Measurements from ENCODE around the gene UBAP1.
A peak's percentile ranks its signal among the peaks of the same experiment; 100 is the strongest.

UBAP1 gene

DNA sequence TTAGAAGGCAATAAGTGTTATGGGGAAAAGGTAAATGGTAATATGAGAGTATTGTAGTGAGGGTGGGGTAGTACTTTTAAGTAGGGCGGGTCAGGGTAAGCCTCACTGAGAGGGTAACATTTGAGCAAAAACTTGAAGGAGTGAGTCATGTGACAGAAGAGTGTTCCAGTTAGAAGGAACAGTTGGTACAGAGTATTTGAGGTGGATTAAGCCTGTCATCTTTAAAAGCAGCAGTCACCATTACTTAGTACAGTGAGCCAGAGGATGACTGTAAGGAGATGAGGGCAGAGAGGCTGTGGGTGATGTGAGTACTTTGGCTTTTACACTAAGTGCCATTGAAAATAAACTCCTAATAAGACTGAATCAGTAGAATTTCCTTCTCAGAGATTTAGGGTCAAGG, 54.8 kb downstream of the UBAP1 start:
- Histone ChIP-seq H3K4me3 (ENCODE audit: low read depth, low read length) (no peak overlapping the region), H3K36me3 (ENCODE audit: control insufficient read depth in 2 of 2, insufficient read depth in 1 of 2, low read length in 2 of 2) (peaks cover 3 to 30% of the 10 kb centered on the region in 2 experiments; a peak in 2 of 3 replicates), H3K4me1 (ENCODE audit: control insufficient read depth, insufficient read depth, low read length) (no peaks in the 10 kb centered on the region), H3K9me3 (ENCODE audit: control insufficient read depth, insufficient read depth, low read depth, low read length) (no peaks in the 10 kb centered on the region), H3K27ac (ENCODE audit: extremely low read depth, low read depth, low read length) (no peak overlapping the region)
- peak; percentile 48; the same call in 1 of the 2 replicates for TF ChIP-seq KLF1 (tag by site-specific recombination; IDR thresholded peaks at IDR 0.05)
- no peak for TF ChIP-seq ZSCAN30 (tag by site-specific recombination; IDR thresholded peaks at IDR 0.05)
- POLR2A ChIA-PET, result no interaction called here
- CTCF ChIA-PET, result interaction anchor here (0.6 kb wide), 1 partner anchor 37 kb away, joined by 3 read pairs; no protein-coding TSS in a partner anchor

DNA sequence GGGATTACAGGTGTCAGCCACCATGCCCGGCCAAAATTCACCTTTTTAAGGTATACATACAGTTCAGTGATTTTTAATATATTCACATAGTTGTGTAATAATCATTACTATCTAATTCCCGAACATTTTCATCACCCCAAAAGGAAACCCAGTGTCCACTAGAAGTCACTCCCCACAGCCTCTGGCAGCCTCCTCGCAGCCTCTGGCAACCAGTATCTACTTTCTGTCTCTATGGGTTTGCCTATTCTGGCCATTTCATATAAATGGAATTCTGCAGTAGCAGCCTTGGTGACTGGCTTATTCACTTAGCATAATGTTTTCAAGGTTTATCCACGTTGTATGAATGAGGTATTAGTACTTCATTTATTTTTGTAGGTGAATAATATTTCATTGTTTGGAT, 59.0 kb downstream of the UBAP1 start:
- TF ChIP-seq ZNF449 (tag by site-specific recombination; IDR thresholded peaks at IDR 0.05), result no peak
- no peak for TF ChIP-seq ZNF266 (tag by site-specific recombination; IDR thresholded peaks at IDR 0.05; ENCODE audit: low read depth)
- TF ChIP-seq ZNF184 (tag by site-specific recombination; IDR thresholded peaks at IDR 0.05), result no peak
- TF ChIP-seq IKZF3 (tag by site-specific recombination; IDR thresholded peaks at IDR 0.05), result no peak
- TF ChIP-seq OSR2 (tag by site-specific recombination; IDR thresholded peaks at IDR 0.05), result no peak
- no peak for TF ChIP-seq ZNF521 (tag by site-specific recombination; IDR thresholded peaks at IDR 0.05)
- TF ChIP-seq ZNF140 (tag by site-specific recombination; IDR thresholded peaks at IDR 0.05), result no peak
- TF ChIP-seq ZNF16 (tag by site-specific recombination; IDR thresholded peaks at IDR 0.05; ENCODE audit: low read depth), result no peak
- no peak for TF ChIP-seq SETDB1 (IDR thresholded peaks at IDR 0.05; ENCODE audit: insufficient read length, low read length)
- no peak for TF ChIP-seq ZNF692 (tag by site-specific recombination; IDR thresholded peaks at IDR 0.05)
- TF ChIP-seq ZIC2 (tag by site-specific recombination; IDR thresholded peaks at IDR 0.05), result no peak
- TF ChIP-seq KLF7 (tag by site-specific recombination; IDR thresholded peaks at IDR 0.05; ENCODE audit: borderline replicate concordance), result no peak
- TF ChIP-seq ZNF624 (tag by site-specific recombination; IDR thresholded peaks at IDR 0.05), result no peak
- no peak for TF ChIP-seq BCL11B (tag by site-specific recombination; IDR thresholded peaks at IDR 0.05; ENCODE audit: low read depth)
- no peak for TF ChIP-seq SALL2 (tag by site-specific recombination; IDR thresholded peaks at IDR 0.05; ENCODE audit: borderline replicate concordance)
- no peak for TF ChIP-seq ZNF433 (tag by site-specific recombination; IDR thresholded peaks at IDR 0.05; ENCODE audit: low read depth)
- TF ChIP-seq, protein P1, sequence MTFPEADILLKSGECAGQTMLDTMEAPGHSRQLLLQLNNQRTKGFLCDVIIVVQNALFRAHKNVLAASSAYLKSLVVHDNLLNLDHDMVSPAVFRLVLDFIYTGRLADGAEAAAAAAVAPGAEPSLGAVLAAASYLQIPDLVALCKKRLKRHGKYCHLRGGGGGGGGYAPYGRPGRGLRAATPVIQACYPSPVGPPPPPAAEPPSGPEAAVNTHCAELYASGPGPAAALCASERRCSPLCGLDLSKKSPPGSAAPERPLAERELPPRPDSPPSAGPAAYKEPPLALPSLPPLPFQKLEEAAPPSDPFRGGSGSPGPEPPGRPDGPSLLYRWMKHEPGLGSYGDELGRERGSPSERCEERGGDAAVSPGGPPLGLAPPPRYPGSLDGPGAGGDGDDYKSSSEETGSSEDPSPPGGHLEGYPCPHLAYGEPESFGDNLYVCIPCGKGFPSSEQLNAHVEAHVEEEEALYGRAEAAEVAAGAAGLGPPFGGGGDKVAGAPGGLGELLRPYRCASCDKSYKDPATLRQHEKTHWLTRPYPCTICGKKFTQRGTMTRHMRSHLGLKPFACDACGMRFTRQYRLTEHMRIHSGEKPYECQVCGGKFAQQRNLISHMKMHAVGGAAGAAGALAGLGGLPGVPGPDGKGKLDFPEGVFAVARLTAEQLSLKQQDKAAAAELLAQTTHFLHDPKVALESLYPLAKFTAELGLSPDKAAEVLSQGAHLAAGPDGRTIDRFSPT (tag by site-specific recombination; IDR thresholded peaks at IDR 0.05), result no peak
- TF ChIP-seq KLF1 (tag by site-specific recombination; IDR thresholded peaks at IDR 0.05), result no peak
- no peak for TF ChIP-seq ZNF677 (tag by site-specific recombination; IDR thresholded peaks at IDR 0.05)
- Histone ChIP-seq H3K27ac (ENCODE audit: extremely low read depth, low read depth, low read length) (no peak overlapping the region), H3K4me1 (ENCODE audit: control insufficient read depth, insufficient read depth, low read length) (no peaks in the 10 kb centered on the region), H3K36me3 (ENCODE audit: control insufficient read depth in 2 of 2, insufficient read depth in 1 of 2, low read length in 2 of 2) (peaks cover 9 to 53% of the 10 kb centered on the region in 2 experiments; a peak in 2 of 3 replicates), H3K9me3 (ENCODE audit: control insufficient read depth, insufficient read depth, low read depth, low read length) (no peaks in the 10 kb centered on the region), H3K4me3 (ENCODE audit: low read depth, low read length) (no peak overlapping the region)
- ChIA-PET POLR2A (no interaction called here), CTCF (interaction anchor here (0.6 to 0.7 kb wide), 3 partner anchors 76 to 166 kb away, joined by 3 to 4 read pairs (median 4); no protein-coding TSS in a partner anchor)

Measured in HEK293 (cell line).